Smooth muscle cell of the brain vasculature (primary cell): Measurements from ENCODE around the gene SYNJ2.
A peak's percentile ranks its signal among the peaks of the same experiment; 100 is the strongest.

Experiments used
- DNase-seq: peaks from one replicate; pipeline ENCODE4 v3.0.0-alpha.2; 2012; ENCODE audit warnings: low read depth, low spot score

The SYNJ2 gene

GRCh38 chr6:158078320-158078719 lies 96.7 kb downstream of the SYNJ2 start:
- DNase-seq = no peak

GRCh38 chr6:158080849-158081656 lies 99.4 kb downstream of the SYNJ2 start:
- DNase-seq = no peak

- no peak for DNase-seq
These were observed 99.9 kb downstream of the SYNJ2 start for GRCh38 chr6:158081657-158081935.

- DNase-seq = no peak
These were observed 102.0 kb downstream of the SYNJ2 start for GRCh38 chr6:158083455-158084325.

GRCh38 chr6:158085261-158086053 lies 103.8 kb downstream of the SYNJ2 start:
- DNase-seq = no peak

- no peak for DNase-seq
These were observed 104.4 kb downstream of the SYNJ2 start for GRCh38 chr6:158086054-158086503.

GRCh38 chr6:158086504-158087223 lies 105.0 kb downstream of the SYNJ2 start:
- DNase-seq = peak; percentile 77

- DNase-seq = no peak
These were observed 105.7 kb downstream of the SYNJ2 start for GRCh38 chr6:158087224-158087867.

GRCh38 chr6:158092806-158093205 lies 111.1 kb downstream of the SYNJ2 start:
- DNase-seq = no peak

- DNase-seq = no peak
These were observed 113.4 kb downstream of the SYNJ2 start for GRCh38 chr6:158095031-158095430.

- DNase-seq = no peak
These were observed 114.0 kb downstream of the SYNJ2 start for GRCh38 chr6:158095671-158096070.

GRCh38 chr6:158103228-158103627 lies 121.6 kb downstream of the SYNJ2 start:
- no peak for DNase-seq

- DNase-seq = no peak
These were observed 123.0 kb downstream of the SYNJ2 start for GRCh38 chr6:158104696-158105095.

GRCh38 chr6:158109748-158110147 lies 128.1 kb downstream of the SYNJ2 start:
- no peak for DNase-seq

GRCh38 chr6:158110986-158111385 lies 129.3 kb downstream of the SYNJ2 start:
- no peak for DNase-seq

GRCh38 chr6:158111987-158112386 lies 130.3 kb downstream of the SYNJ2 start:
- no peak for DNase-seq

GRCh38 chr6:158113802-158114201 lies 132.1 kb downstream of the SYNJ2 start:
- DNase-seq = no peak

GRCh38 chr6:158115102-158115501 lies 133.4 kb downstream of the SYNJ2 start:
- no peak for DNase-seq

- DNase-seq = no peak
These were observed 133.8 kb downstream of the SYNJ2 start for GRCh38 chr6:158115508-158115907.

GRCh38 chr6:158118886-158119285 lies 137.2 kb downstream of the SYNJ2 start:
- DNase-seq = no peak

GRCh38 chr6:158121335-158121734 lies 139.7 kb downstream of the SYNJ2 start:
- no peak for DNase-seq
